HUES48 (cell line): ENCODE data around the gene ADGRG3.

Source experiments
- H3K27ac ChIP-seq: one replicate; pipeline ENCODE4 v1.7.0; 2013; ENCODE audit warnings: low read depth, low read length, inconsistent platforms
- H3K27me3 ChIP-seq: 2 replicates; pipeline ENCODE4 v1.6.1; 2013; ENCODE audit warnings: mild to moderate bottlenecking, low read length; ENCODE audit not compliant: control insufficient read depth, insufficient read depth
- H3K36me3 ChIP-seq: 2 replicates; pipeline ENCODE4 v1.6.1; 2013; ENCODE audit warnings: low read length; ENCODE audit not compliant: control insufficient read depth, insufficient read depth
- H3K4me1 ChIP-seq: 2 replicates; pipeline ENCODE4 v1.6.1; 2013; ENCODE audit warnings: mild to moderate bottlenecking, low read length; ENCODE audit not compliant: control insufficient read depth, insufficient read depth
- H3K4me3 ChIP-seq: 2 replicates; pipeline ENCODE4 v1.5.1; 2013; ENCODE audit warnings: mild to moderate bottlenecking, low read depth, low read length
- H3K9ac ChIP-seq: 2 replicates; pipeline ENCODE4 v1.6.1; 2013; ENCODE audit warnings: mild to moderate bottlenecking, low read depth, low read length, moderate library complexity
- H3K9me3 ChIP-seq: 2 replicates; pipeline ENCODE4 v1.6.1; 2013; ENCODE audit warnings: low read length; ENCODE audit not compliant: control insufficient read depth, insufficient read depth

Gene ADGRG3

GRCh38 chr16:57626420-57627170, 41.5 kb upstream of the ADGRG3 start:
- Histone ChIP-seq H3K4me3 (no peak overlapping the region), H3K9me3 (no peaks in the 10 kb centered on the region), H3K36me3 (no peaks in the 10 kb centered on the region), H3K27ac (no peak overlapping the region), H3K27me3 (no peaks in the 10 kb centered on the region), H3K4me1 (peaks cover 21% of the 10 kb centered on the region), H3K9ac (no peak overlapping the region)

- Histone ChIP-seq H3K9ac (no peak overlapping the region), H3K27ac (peak overlapping the region; percentile 59)
Observed at GRCh38 chr16:57627184-57627871, 40.8 kb upstream of the ADGRG3 start.

GRCh38 chr16:57628008-57628781, 39.9 kb upstream of the ADGRG3 start, which contains the start of gene ADGRG1:
TSS of gene ADGRG1 (plus strand) at chr16:57628630. CDS start at chr16:57650288, 21,658 bp downstream.
- peaks cover 17% of the 10 kb centered on the region for H3K4me1 ChIP-seq
- H3K9me3 ChIP-seq, result no peaks in the 10 kb centered on the region
- no peaks in the 10 kb centered on the region for H3K36me3 ChIP-seq
- no peaks in the 10 kb centered on the region for H3K27me3 ChIP-seq
- H3K4me3 ChIP-seq, result peak within 1 kb of the TSS; percentile 42; the same call in 1 of the 2 replicates
- no peak within 1 kb of the TSS for H3K9ac ChIP-seq
- H3K27ac ChIP-seq, result peak within 1 kb of the TSS; percentile 59

More at GRCh38 chr16:57627184-57627871, 40.8 kb upstream of the ADGRG3 start:
- H3K36me3 ChIP-seq, result no peaks in the 10 kb centered on the region
- H3K27me3 ChIP-seq, result no peaks in the 10 kb centered on the region
- H3K4me1 ChIP-seq, result peaks cover 21% of the 10 kb centered on the region
- H3K4me3 ChIP-seq, result no peak overlapping the region
- H3K9me3 ChIP-seq, result no peaks in the 10 kb centered on the region

GRCh38 chr16:57628783-57629293, 39.3 kb upstream of the ADGRG3 start:
- Histone ChIP-seq H3K9me3 (no peaks in the 10 kb centered on the region), H3K9ac (no peak overlapping the region), H3K4me3 (no peak overlapping the region), H3K27ac (no peak overlapping the region), H3K36me3 (no peaks in the 10 kb centered on the region), H3K27me3 (no peaks in the 10 kb centered on the region), H3K4me1 (peaks cover 15% of the 10 kb centered on the region)

GRCh38 chr16:57629516-57630406, 38.3 kb upstream of the ADGRG3 start:
- no peak overlapping the region for H3K4me3 ChIP-seq
- peaks cover 15% of the 10 kb centered on the region for H3K4me1 ChIP-seq
- H3K36me3 ChIP-seq, result no peaks in the 10 kb centered on the region
- no peaks in the 10 kb centered on the region for H3K27me3 ChIP-seq
- H3K27ac ChIP-seq, result no peak overlapping the region
- H3K9me3 ChIP-seq, result no peaks in the 10 kb centered on the region
- H3K9ac ChIP-seq, result no peak overlapping the region

GRCh38 chr16:57630407-57630797, 37.7 kb upstream of the ADGRG3 start:
- Histone ChIP-seq H3K4me3 (no peak overlapping the region), H3K36me3 (no peaks in the 10 kb centered on the region), H3K27ac (no peak overlapping the region), H3K9ac (no peak overlapping the region), H3K27me3 (no peaks in the 10 kb centered on the region), H3K9me3 (no peaks in the 10 kb centered on the region), H3K4me1 (peaks cover 15% of the 10 kb centered on the region)

- Histone ChIP-seq H3K27ac (no peak overlapping the region), H3K4me3 (no peak overlapping the region), H3K9me3 (no peaks in the 10 kb centered on the region), H3K9ac (no peak overlapping the region), H3K36me3 (no peaks in the 10 kb centered on the region), H3K4me1 (peaks cover 15% of the 10 kb centered on the region), H3K27me3 (no peaks in the 10 kb centered on the region)
Observed at GRCh38 chr16:57630931-57631845, 36.9 kb upstream of the ADGRG3 start.

GRCh38 chr16:57632568-57632967, 35.5 kb upstream of the ADGRG3 start:
- H3K27me3 ChIP-seq, result no peaks in the 10 kb centered on the region
- H3K4me1 ChIP-seq, result peaks cover 11% of the 10 kb centered on the region
- no peaks in the 10 kb centered on the region for H3K36me3 ChIP-seq
- H3K4me3 ChIP-seq, result no peak overlapping the region
- H3K27ac ChIP-seq, result no peak overlapping the region
- H3K9me3 ChIP-seq, result no peaks in the 10 kb centered on the region
- no peak overlapping the region for H3K9ac ChIP-seq

- H3K4me3 ChIP-seq, result no peak overlapping the region
- no peaks in the 10 kb centered on the region for H3K27me3 ChIP-seq
- no peak overlapping the region for H3K9ac ChIP-seq
- H3K9me3 ChIP-seq, result no peaks in the 10 kb centered on the region
- H3K27ac ChIP-seq, result no peak overlapping the region
- H3K36me3 ChIP-seq, result no peaks in the 10 kb centered on the region
- 0 out of 2 replicates have a peak, but pooled peaks cover 3% of the 10 kb centered on the region for H3K4me1 ChIP-seq
Observed at GRCh38 chr16:57633383-57634064, 34.6 kb upstream of the ADGRG3 start.
